GM03348 (cell line): ENCODE results near the gene TANC1.
"Not testable (repeated sequence)": the region's sequence is repeated elsewhere in the genome, so short reads cannot be mapped to it uniquely, and the experiment has no call there.

Experiments
- DNase-seq: peaks from one replicate; pipeline ENCODE4 v3.0.0; 2012; ENCODE audit warnings: low spot score

Gene TANC1

GRCh38 chr2:159029936-159030335, 61.5 kb downstream of the TANC1 start:
- DNase-seq = no peak

- DNase-seq = peak; percentile 68
Observed at GRCh38 chr2:159030674-159031380, 62.4 kb downstream of the TANC1 start.

GRCh38 chr2:159032146-159032545, 63.7 kb downstream of the TANC1 start:
- no peak for DNase-seq

- DNase-seq = no peak
Observed at GRCh38 chr2:159032580-159032979, 64.1 kb downstream of the TANC1 start.

- DNase-seq = no peak
Observed at GRCh38 chr2:159034713-159035112, 66.3 kb downstream of the TANC1 start.

GRCh38 chr2:159035790-159036411, 67.5 kb downstream of the TANC1 start:
- no peak for DNase-seq

GRCh38 chr2:159036461-159036860, 68.0 kb downstream of the TANC1 start:
- DNase-seq = not testable (repeated sequence)

- DNase-seq = not testable (repeated sequence)
Observed at GRCh38 chr2:159041328-159041727, 72.9 kb downstream of the TANC1 start.

- no peak for DNase-seq
Observed at GRCh38 chr2:159042115-159042850, 73.8 kb downstream of the TANC1 start.

GRCh38 chr2:159043710-159044109, 75.3 kb downstream of the TANC1 start:
- DNase-seq = no peak

- peak; percentile 73 for DNase-seq
Observed at GRCh38 chr2:159044804-159045286, 76.4 kb downstream of the TANC1 start.

GRCh38 chr2:159045545-159046454, 77.4 kb downstream of the TANC1 start:
- no peak for DNase-seq

- peak; percentile 48 for DNase-seq
Observed at GRCh38 chr2:159046966-159047365, 78.5 kb downstream of the TANC1 start.

- no peak for DNase-seq
Observed at GRCh38 chr2:159050426-159050825, 82.0 kb downstream of the TANC1 start.

- DNase-seq = no peak
Observed at GRCh38 chr2:159051133-159051532, 82.7 kb downstream of the TANC1 start.

- peak; percentile 11 for DNase-seq
Observed at GRCh38 chr2:159051661-159052060, 83.2 kb downstream of the TANC1 start.

GRCh38 chr2:159052157-159052601, 83.7 kb downstream of the TANC1 start:
- DNase-seq = no peak

- no peak for DNase-seq
Observed at GRCh38 chr2:159053161-159054031, 85.0 kb downstream of the TANC1 start.

GRCh38 chr2:159054032-159054334, 85.5 kb downstream of the TANC1 start:
- DNase-seq = no peak

GRCh38 chr2:159054985-159055384, 86.5 kb downstream of the TANC1 start:
- DNase-seq = no peak

- no peak for DNase-seq
Observed at GRCh38 chr2:159060518-159060917, 92.1 kb downstream of the TANC1 start.
